K562 (cell line): ENCODE measurements around the gene SAE1. TPM values are rescaled to one million over a fixed set of nuclear protein-coding genes. Genes with fewer than 3 reads are reported as not detected.

ENCODE experiments used
- ARID4B ChIP-seq: sonication (generic); formaldehyde crosslinking; IDR thresholded peaks from 2 replicates; pipeline ENCODE4 v1.8.0; 2022; ENCODE audit warnings: mild to moderate bottlenecking, missing genetic modification reagents
- ESRRA ChIP-seq: fragments of 450-650 bp; IDR thresholded peaks from 2 replicates; pipeline ENCODE4 v1.6.1; 2014; ENCODE audit warnings: low read depth, mild to moderate bottlenecking, moderate library complexity, borderline replicate concordance
- GTF3C2 ChIP-seq: IDR thresholded peaks from 3 replicates; pipeline ENCODE4 v1.6.1; 2011; ENCODE audit warnings: borderline replicate concordance, mild to moderate bottlenecking, moderate library complexity; ENCODE audit not compliant: insufficient read length; ENCODE audit errors: extremely low read depth
- MXI1 ChIP-seq: IDR thresholded peaks from 2 replicates; pipeline ENCODE4 v1.6.1; 2011; ENCODE audit warnings: low read depth, mild to moderate bottlenecking, improper control_type of control experiment, low read length
- NCOR1 ChIP-seq: fragments of 450-650 bp; IDR thresholded peaks from 2 replicates; pipeline ENCODE4 v1.6.1; 2016; ENCODE audit warnings: mild to moderate bottlenecking, moderate library complexity
- NKRF ChIP-seq: fragments of 450-650 bp; IDR thresholded peaks from 2 replicates; pipeline ENCODE4 v1.6.1; 2016; ENCODE audit warnings: borderline replicate concordance
- SMAD3 ChIP-seq: fragments of 450-650 bp; formaldehyde crosslinking; conservative IDR thresholded peaks from 2 replicates; pipeline ENCODE4 v1.4.0; 2020; ENCODE audit warnings: mild to moderate bottlenecking
- SP1 ChIP-seq: sonication (generic); formaldehyde crosslinking; IDR thresholded peaks from 2 replicates; pipeline ENCODE4 v1.8.1; 2022; ENCODE audit warnings: mild to moderate bottlenecking, missing genetic modification reagents
- TEAD2 ChIP-seq: fragments of 450-650 bp; IDR thresholded peaks from 2 replicates; pipeline ENCODE4 v1.6.1; 2016; ENCODE audit warnings: missing genetic modification characterization, control low read depth, missing compliant biosample characterization
- UBTF ChIP-seq, 2 experiments: IDR thresholded peaks; 2 replicates each; pipeline ENCODE4 v1.6.1; 2012; ENCODE audit warnings: improper control_type of control experiment in 2 of 2, low read depth in 2 of 2, low read length in 2 of 2, borderline replicate concordance in 1 of 2
- ZNF639 ChIP-seq, 2 experiments: fragments of 200-800 bp in 1 of 2; sonication (Bioruptor generic) in 1 of 2; sonication (generic) in 1 of 2; formaldehyde crosslinking in 1 of 2; IDR thresholded peaks in 1 of 2; conservative IDR thresholded peaks in 1 of 2; 2 replicates each; pipeline versions ENCODE4 v1.5.0 to v1.6.1; 2016 to 2020; ENCODE audit warnings: missing compliant biosample characterization in 1 of 2, missing genetic modification characterization in 1 of 2, missing genetic modification reagents in 1 of 2
- polyA plus RNA-seq, 8 experiments: library from polyadenylated mRNA; depleted of rRNA in 4 of 8; stranded (reverse) in 5 of 8; unstranded in 3 of 8; fragments of >200 nt; fragmentation: Nextera tagmentation in 2 of 8; fragmentation: Illumina TruSeq in 1 of 8; extraction: Ambion mirVana in 2 of 8; extraction: Trizol in 1 of 8; gene quantifications; 2 replicates each; pipeline versions ENCODE4 v1.2.1 to v1.2.3, GENCODE V29; 2011 to 2014; ENCODE audit warnings: inconsistent platforms in 1 of 8, missing spikeins in 1 of 8
- total RNA-seq, 7 experiments: library from RNA; depleted of rRNA in 6 of 7; stranded (reverse); fragments of >200 nt in 6 of 7; fragmentation: Illumina TruSeq in 2 of 7; extraction: Trizol in 2 of 7; gene quantifications; 2 replicates each; pipeline versions ENCODE4 v1.2.1 to v1.2.3, GENCODE V29; 2011 to 2021; ENCODE audit warnings: low replicate concordance in 1 of 7

SAE1 gene
- total and polyA plus RNA-seq, 9 of the 15 experiments (the other 6 are each of a cell fraction or from before 2014, with no cell fraction given), result 82.8 to 299 (median 217) TPM

GRCh38 chr19:47109541-47110375, 20.9 kb upstream of the SAE1 start (continued):
- TF ChIP-seq ARID4B (CRISPR knock-in tag), result peak; percentile 65
- peak; percentile 21; the same call in 1 of the 2 replicates for TF ChIP-seq SMAD3
- TF ChIP-seq NCOR1, result peak; percentile 60
- no peak for TF ChIP-seq GTF3C2
- TF ChIP-seq UBTF (IDR thresholded peaks at IDR 0.05; ENCODE audit: borderline replicate concordance in 1 of 2, low read depth in 2 of 2, low read length in 2 of 2), result no peak
- peak; percentile 58 for TF ChIP-seq SP1 (CRISPR knock-in tag)
- no peak for TF ChIP-seq ESRRA
- peak; percentile 87 for TF ChIP-seq NKRF
- peak in 1 of 2 experiments; percentile 73; a peak in 1 of 4 replicates for TF ChIP-seq ZNF639 (CRISPR knock-in tag; conservative IDR thresholded peaks at IDR 0.05 in 1 of 2, IDR thresholded peaks at IDR 0.05 in 1 of 2)
- peak; percentile 79; the same call in 1 of the 2 replicates for TF ChIP-seq MXI1
- TF ChIP-seq TEAD2 (tag), result 0 out of 2 replicates have a peak, but pooled peaks have one; percentile 24
